ENCODE results near the gene FRMD5.

GRCh38 chr15:43911235-43911781 is 283.8 kb downstream of the FRMD5 start:
- TF ChIP-seq POLR2A (IDR thresholded peaks at IDR 0.05) (no peak), CTCF (IDR thresholded peaks at IDR 0.05) (no peak)

Data from lower leg skin (tissue), 3 donors.